VCaP (cell line): Measurements from ENCODE around the gene FAM153A.
"Not testable (repeated sequence)": the region's sequence is repeated elsewhere in the genome, so short reads cannot be mapped to it uniquely, and the experiment has no call there.

Experiments used
- H3K27ac ChIP-seq: fragments of 450-650 bp; 2 replicates; pipeline ENCODE4 v1.5.1; 2017

The FAM153A gene

DNA sequence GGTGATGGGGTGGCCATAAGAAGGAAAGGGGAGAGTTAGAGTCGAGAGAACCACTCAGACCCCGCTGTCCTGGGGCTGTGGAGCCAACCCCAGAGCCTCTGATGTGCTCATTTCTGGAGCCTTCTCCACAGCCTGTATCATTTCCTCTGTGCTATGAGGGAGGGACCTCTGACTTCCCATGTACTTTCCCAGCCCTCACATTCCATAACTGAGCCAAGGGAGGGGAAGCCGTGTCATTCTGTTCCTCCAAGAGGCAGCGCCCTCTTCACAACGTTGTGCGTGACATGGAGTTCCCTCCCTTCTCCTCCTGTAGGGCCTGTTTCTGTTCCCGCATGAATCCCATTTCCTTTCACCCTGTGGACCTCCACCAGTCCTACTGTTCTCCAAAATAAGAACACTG, 57.8 kb downstream of the FAM153A start:
- H3K27ac ChIP-seq: not testable (repeated sequence)

GRCh38 chr5:177723831-177724485, 58.7 kb downstream of the FAM153A start:
- H3K27ac ChIP-seq: not testable (repeated sequence)

DNA sequence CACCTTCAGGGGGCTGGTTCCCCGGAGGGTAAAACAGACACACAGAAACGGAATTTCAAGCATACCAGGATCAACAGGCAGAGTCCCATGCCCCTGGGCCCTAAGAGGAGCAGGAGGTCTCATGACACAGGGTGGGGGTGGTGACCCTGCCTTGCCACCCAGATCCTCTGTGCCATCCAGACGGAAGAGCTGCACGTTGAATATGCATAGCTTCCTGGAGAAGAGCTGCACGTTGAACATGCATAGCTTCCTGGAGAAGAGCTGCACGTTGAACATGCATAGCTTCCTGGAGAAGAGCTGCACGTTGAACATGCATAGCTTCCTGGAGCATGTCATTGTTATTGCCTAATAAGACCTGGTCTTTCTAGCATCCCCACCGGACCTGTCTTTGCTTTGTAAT, 59.9 kb downstream of the FAM153A start:
- not testable (repeated sequence) for H3K27ac ChIP-seq

GRCh38 chr5:177719989-177720388, 62.7 kb downstream of the FAM153A start:
- not testable (repeated sequence) for H3K27ac ChIP-seq

- not testable (repeated sequence) for H3K27ac ChIP-seq
Measured at GRCh38 chr5:177715423-177715822, 67.3 kb downstream of the FAM153A start.

DNA sequence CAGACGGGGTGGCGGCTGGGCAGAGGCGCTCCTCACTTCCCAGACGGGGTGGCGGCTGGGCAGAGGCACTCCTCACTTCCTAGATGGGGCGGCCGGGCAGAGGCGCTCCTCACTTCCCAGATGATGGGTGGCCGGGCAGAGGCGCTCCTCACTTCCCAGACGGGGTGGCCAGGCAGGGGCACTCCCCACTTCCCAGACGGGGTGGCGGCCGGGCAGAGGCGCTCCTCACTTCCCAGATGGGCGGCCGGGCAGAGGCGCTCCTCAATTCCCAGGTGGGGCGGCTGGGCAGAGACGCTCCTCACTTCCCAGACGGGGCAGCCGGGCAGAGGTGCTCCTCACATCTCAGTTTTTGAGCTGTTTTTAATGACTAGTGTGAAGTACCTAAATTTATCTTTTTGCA, 86.6 kb downstream of the FAM153A start:
- H3K27ac ChIP-seq: not testable (repeated sequence)

DNA sequence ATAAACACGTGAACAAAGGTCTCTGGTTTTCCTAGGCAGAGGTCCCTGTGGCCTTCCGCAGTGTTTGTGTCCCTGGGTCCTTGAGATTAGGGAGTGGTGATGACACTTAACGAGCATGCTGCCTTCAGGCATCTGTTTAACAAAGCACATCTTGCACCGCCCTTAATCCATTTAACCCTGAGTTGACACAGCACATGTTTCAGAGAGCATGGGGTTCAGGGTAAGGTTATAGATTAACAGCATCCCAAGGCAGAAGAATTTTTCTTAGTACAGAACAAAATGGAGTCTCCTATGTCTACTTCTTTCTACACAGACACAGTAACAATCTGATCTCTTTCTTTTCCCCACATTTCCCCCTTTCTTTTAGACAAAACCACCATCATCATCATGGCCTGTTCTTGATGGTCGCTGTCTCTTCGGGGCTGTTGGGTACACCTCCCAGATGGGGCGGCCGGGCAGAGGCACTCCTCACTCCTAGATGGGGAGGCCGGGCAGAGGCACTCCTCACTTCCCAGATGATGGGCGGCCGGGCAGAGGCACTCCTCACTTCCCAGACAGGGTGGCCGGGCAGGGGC, 87.3 kb downstream of the FAM153A start:
- not testable (repeated sequence) for H3K27ac ChIP-seq

- H3K27ac ChIP-seq: not testable (repeated sequence)
Measured at GRCh38 chr5:177694518-177694835, 88.2 kb downstream of the FAM153A start.

DNA sequence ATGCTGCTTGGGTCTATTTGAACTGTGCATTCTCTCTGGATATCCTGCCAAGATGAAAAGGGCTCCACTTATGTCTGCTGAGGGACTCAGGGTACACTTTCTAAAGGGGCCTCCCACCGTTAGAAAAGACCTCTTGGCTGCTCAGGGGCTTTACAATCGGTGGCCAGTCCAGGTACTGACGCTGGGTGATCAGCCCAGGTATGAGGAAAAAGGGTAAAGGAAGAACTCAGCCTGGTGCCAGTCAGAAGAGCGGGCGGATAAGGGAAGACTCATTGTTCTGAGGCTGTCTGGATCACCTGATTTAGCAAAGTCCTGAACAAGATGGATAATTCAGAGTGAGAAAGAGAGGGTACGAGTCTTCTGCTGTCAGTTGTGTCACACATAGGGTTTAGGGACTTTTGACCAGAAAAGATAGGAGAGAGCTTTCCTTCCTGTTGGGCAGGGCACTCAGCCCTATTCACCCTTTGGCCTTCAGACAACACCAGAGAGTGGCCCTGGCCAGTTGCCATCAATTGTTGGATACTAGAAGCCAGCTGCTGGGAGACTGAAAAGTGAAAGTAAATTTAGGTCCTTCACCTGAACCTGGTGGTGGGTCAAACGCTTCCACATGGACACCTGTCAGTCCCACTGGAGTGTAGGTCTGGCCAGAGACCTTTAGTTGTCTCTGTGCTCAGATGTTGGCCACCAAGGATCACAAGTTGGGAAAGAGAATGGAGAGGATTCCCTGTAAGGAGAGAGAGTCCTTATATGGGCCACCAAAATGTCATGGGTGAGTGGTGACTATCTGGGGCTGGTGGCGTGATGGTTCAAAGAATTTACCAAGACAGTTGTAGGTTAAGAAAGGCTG, 88.8 kb downstream of the FAM153A start:
- not testable (repeated sequence) for H3K27ac ChIP-seq

GRCh38 chr5:177692969-177693368, 89.7 kb downstream of the FAM153A start:
- H3K27ac ChIP-seq: not testable (repeated sequence)

- H3K27ac ChIP-seq: not testable (repeated sequence)
Measured at GRCh38 chr5:177692507-177692906, 90.2 kb downstream of the FAM153A start.

DNA sequence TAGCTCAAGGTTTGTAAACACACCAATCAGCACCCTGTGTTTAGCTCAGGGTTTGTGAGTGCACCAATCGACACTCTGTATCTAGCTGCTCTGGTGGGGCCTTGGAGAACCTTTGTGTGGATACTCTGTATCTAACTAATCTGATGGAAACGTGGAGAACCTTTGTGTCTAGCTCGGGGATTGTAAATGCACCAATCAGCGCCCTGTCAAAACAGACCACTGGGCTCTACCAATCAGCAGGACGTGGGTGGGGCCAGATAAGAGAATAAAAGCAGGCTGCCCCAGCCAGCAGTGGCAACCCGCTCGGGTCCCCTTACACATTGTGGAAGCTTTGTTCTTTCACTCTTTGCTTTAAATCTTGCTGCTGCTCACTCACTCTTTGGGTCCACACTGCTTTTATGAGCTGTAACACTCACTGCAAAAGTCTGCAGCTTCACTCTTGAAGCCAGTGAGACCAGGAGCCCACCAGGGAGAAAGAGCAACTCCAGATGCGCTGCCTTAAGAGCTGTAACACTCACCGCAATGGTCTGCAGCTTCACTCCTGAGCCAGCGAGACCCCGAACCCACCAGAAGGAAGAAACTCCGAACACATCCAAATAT, 93.6 kb downstream of the FAM153A start:
- H3K27ac ChIP-seq: not testable (repeated sequence)

GRCh38 chr5:177688091-177688490, 94.6 kb downstream of the FAM153A start:
- H3K27ac ChIP-seq: not testable (repeated sequence)

DNA sequence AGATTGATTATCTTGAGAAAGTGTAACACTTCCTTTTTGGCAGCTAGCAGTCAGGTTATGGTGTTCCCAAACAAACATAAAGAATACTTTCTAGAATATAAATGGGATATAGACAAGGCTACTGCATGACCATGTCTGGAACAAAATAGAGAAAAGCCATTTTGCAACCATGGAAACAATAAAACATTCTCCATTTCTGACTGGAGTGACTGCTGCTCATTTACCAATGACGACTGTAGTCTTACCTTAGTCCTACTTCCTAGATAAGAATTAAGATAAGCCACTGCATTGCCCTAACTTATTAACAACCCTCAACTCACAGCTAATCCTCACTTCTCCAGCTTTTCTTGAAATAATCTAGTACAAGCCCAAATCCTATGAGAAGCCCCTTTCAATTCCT, 100.8 kb downstream of the FAM153A start:
- not testable (repeated sequence) for H3K27ac ChIP-seq
